Measurements from ENCODE around the gene PEMT. TPM values are rescaled to one million over a fixed set of nuclear protein-coding genes. Genes with fewer than 3 reads are reported as not detected.

PEMT gene
- total RNA-seq, 1 experiment from 2014 or later = 39.8 TPM

DNA sequence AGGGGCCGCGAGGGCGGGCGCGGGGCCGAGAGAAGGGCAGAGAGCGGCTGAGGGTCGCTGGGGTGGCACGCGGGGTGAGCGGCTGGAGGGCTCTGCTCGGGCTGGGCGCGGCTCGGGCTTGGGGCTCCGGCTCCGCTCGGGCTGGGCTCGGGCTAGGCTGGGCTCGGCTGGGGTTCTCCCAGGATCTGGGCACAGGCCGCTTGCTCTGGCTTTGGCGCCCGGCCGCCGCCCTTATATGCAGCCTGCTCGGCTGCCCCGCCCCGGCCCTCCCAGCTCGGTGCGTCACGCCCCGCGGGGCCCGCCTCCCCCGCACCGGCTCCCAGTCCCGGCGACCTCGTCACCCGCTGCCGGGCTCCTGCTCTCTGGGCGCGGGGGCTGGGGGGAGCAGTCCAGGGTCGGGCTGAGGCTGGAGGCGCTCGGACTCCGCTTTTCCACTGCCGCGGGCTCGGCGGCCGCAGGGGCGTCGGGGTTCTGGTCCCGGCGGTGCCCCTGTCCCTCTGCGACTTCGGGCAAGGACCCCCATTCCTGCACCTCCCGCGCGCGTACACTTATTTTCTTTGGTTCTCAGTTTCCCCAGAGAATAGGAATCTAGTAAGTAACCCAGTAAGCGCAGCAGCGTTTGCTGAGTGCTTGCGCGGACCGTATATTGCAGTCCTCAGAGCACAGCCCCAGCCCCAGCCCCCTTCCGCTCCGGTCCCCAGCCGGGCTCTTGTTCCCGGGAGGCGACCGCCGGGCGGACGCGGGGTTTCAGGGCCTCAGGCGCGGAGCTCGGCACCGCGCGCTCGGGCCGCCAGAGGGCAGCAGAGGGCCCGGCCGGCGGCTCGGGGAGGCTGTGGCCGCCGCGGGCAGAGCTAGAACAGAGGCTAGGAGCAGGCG, 95.1 kb downstream of the PEMT start, which contains the start of gene RASD1:
Gene RASD1, minus strand, starts transcription at position 207 of the 876 bp plus-strand sequence. CDS start 214 bp downstream, outside the sequence.
- ChIA-PET POLR2A (ENCODE audit: low non-redundant PET) (no interaction called here), CTCF (interaction anchor here (0.6 to 2.3 kb wide), 11 partner anchors 15 to 498 kb away, joined by 3 to 26 read pairs (median 3); no protein-coding TSS in a partner anchor)
- H3K36me3 ChIP-seq (ENCODE audit: insufficient read depth, low read length, poor library complexity, severe bottlenecking) = peaks cover 9% of the 10 kb centered on the region
- TF ChIP-seq CTCF (conservative IDR thresholded peaks at IDR 0.05; ENCODE audit: low read depth, low read length) (peak; percentile 67), EZH2 (IDR thresholded peaks at IDR 0.05; ENCODE audit: borderline replicate concordance, low read depth, low read length, poor library complexity, severe bottlenecking) (no peak)
- peaks cover 13% of the 10 kb centered on the region for H3K27me3 ChIP-seq (replicated peaks; ENCODE audit: insufficient read depth, low read depth, low read length, poor library complexity)
- peak; percentile 88 for DNase-seq (ENCODE audit: low spot score)
- peak within 1 kb of the TSS; percentile 38 for H3K27ac ChIP-seq (ENCODE audit: low read depth, low read length, poor library complexity, severe bottlenecking)
- BruUV-seq (replicated peaks) = no TSS peak
- intact Hi-C loops (cut with micrococcal nuclease; ENCODE audit: unreplicated experiment) = loop anchor here (1.0 to 10.0 kb wide), 6 partner anchors 74 to 538 kb away; partner anchors contain the start of genes ATPAF2 and GID4
- H3K4me3 ChIP-seq (ENCODE audit: low read depth, low read length, poor library complexity, severe bottlenecking) = peak within 1 kb of the TSS; percentile 71
- no peaks in the 10 kb centered on the region for H3K9me3 ChIP-seq (ENCODE audit: low read depth, low read length, poor library complexity, severe bottlenecking)
- H3K4me1 ChIP-seq (ENCODE audit: insufficient read depth, low read length, poor library complexity, severe bottlenecking) = peaks cover 36% of the 10 kb centered on the region

- DNase-seq (ENCODE audit: low spot score) = peak; percentile 21
- TF ChIP-seq CTCF (conservative IDR thresholded peaks at IDR 0.05; ENCODE audit: low read depth, low read length) (no peak), EZH2 (IDR thresholded peaks at IDR 0.05; ENCODE audit: borderline replicate concordance, low read depth, low read length, poor library complexity, severe bottlenecking) (no peak)
- H3K4me1 ChIP-seq (ENCODE audit: insufficient read depth, low read length, poor library complexity, severe bottlenecking) = peaks cover 36% of the 10 kb centered on the region
- no peak overlapping the region for H3K27ac ChIP-seq (ENCODE audit: low read depth, low read length, poor library complexity, severe bottlenecking)
- H3K4me3 ChIP-seq (ENCODE audit: low read depth, low read length, poor library complexity, severe bottlenecking) = peak overlapping the region; percentile 71
- H3K27me3 ChIP-seq (replicated peaks; ENCODE audit: insufficient read depth, low read depth, low read length, poor library complexity) = peaks cover 13% of the 10 kb centered on the region
- BruUV-seq (replicated peaks) = no TSS peak
- no peaks in the 10 kb centered on the region for H3K9me3 ChIP-seq (ENCODE audit: low read depth, low read length, poor library complexity, severe bottlenecking)
- H3K36me3 ChIP-seq (ENCODE audit: insufficient read depth, low read length, poor library complexity, severe bottlenecking) = peaks cover 9% of the 10 kb centered on the region
- CTCF ChIA-PET = interaction anchor here (0.6 to 2.3 kb wide), 3 partner anchors 73 to 498 kb away, joined by 3 to 26 read pairs (median 11); no protein-coding TSS in a partner anchor
- intact Hi-C loops (cut with micrococcal nuclease; ENCODE audit: unreplicated experiment) = loop anchor here (2.0 to 10.0 kb wide), 5 partner anchors 75 to 539 kb away; partner anchors contain the start of genes ATPAF2 and GID4
- POLR2A ChIA-PET (ENCODE audit: low non-redundant PET) = no interaction called here
These were observed 95.8 kb downstream of the PEMT start for GRCh38 chr17:17495536-17496188.

DNA sequence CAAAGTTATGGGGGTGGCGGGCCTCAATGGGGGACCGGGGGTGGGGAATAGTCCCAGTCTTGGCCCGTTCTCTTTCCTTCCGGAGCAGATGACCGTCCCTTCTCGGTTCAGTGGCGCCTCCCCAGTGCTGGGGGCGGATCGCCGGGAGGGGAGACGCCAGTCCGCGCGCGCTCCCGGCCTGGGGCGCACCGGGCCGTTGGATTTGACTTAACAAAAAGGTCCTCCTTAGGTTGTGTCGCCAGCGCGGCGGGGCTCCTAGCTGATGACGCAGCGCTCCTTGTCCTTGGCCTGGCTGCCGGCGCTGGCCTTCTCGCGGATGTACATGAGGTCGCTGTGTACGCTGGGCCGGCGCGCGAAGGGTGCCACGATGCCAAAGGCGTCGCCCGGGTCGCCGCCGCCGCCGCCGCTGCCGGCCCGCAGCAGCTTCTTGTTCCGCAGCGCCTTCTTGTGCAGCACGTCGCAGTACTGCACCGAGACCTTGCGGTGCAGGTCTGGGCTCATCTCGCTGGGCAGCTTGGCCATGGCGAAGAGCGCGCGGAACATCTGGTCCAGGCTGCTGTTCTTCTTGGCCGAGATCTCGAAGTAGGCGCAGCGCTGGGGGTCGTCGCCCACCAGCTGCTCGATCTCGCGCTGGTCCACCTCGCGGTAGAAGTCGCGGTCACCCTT, 96.5 kb downstream of the PEMT start:
- Histone ChIP-seq H3K9me3 (ENCODE audit: low read depth, low read length, poor library complexity, severe bottlenecking) (no peaks in the 10 kb centered on the region), H3K4me3 (ENCODE audit: low read depth, low read length, poor library complexity, severe bottlenecking) (no peak overlapping the region), H3K27me3 (replicated peaks; ENCODE audit: insufficient read depth, low read depth, low read length, poor library complexity) (peaks cover 13% of the 10 kb centered on the region), H3K4me1 (ENCODE audit: insufficient read depth, low read length, poor library complexity, severe bottlenecking) (peaks cover 36% of the 10 kb centered on the region), H3K36me3 (ENCODE audit: insufficient read depth, low read length, poor library complexity, severe bottlenecking) (peaks cover 9% of the 10 kb centered on the region), H3K27ac (ENCODE audit: low read depth, low read length, poor library complexity, severe bottlenecking) (no peak overlapping the region)
- CTCF ChIA-PET = no interaction called here
- TF ChIP-seq CTCF (conservative IDR thresholded peaks at IDR 0.05; ENCODE audit: low read depth, low read length) = no peak
- TF ChIP-seq EZH2 (IDR thresholded peaks at IDR 0.05; ENCODE audit: borderline replicate concordance, low read depth, low read length, poor library complexity, severe bottlenecking) = no peak
- peak; percentile 38 for DNase-seq (ENCODE audit: low spot score)
- intact Hi-C loops (cut with micrococcal nuclease; ENCODE audit: unreplicated experiment) = loop anchor here (5.0 to 10.0 kb wide), 2 partner anchors 422 to 540 kb away; partner anchors contain the start of genes ATPAF2 and GID4
- POLR2A ChIA-PET (ENCODE audit: low non-redundant PET) = no interaction called here
- BruUV-seq (replicated peaks) = no TSS peak

Measured in A673 (cell line).